ENCODE data around the gene CDH1.
"Not testable (repeated sequence)": the region's sequence is repeated elsewhere in the genome, so short reads cannot be mapped to it uniquely, and the experiment has no call there.

CDH1 gene

GRCh38 chr16:68790944-68791343 is 53.9 kb downstream of the CDH1 start:
- DNase-seq (ENCODE audit: low spot score): no peak

GRCh38 chr16:68792465-68793324 is 55.6 kb downstream of the CDH1 start:
- DNase-seq (ENCODE audit: low spot score): no peak

- DNase-seq (ENCODE audit: low spot score): no peak
These were observed 56.3 kb downstream of the CDH1 start for GRCh38 chr16:68793401-68793857.

GRCh38 chr16:68798398-68798797 is 61.3 kb downstream of the CDH1 start:
- DNase-seq (ENCODE audit: low spot score): no peak

GRCh38 chr16:68800257-68800875 is 63.3 kb downstream of the CDH1 start:
- no peak for DNase-seq (ENCODE audit: low spot score)

GRCh38 chr16:68802190-68802589 is 65.1 kb downstream of the CDH1 start:
- DNase-seq (ENCODE audit: low spot score): no peak

GRCh38 chr16:68806422-68806821 is 69.3 kb downstream of the CDH1 start:
- no peak for DNase-seq (ENCODE audit: low spot score)

- no peak for DNase-seq (ENCODE audit: low spot score)
These were observed 69.9 kb downstream of the CDH1 start for GRCh38 chr16:68806981-68807380.

- DNase-seq (ENCODE audit: low spot score): no peak
These were observed 77.4 kb downstream of the CDH1 start for GRCh38 chr16:68814516-68814915.

GRCh38 chr16:68823401-68824135 is 86.5 kb downstream of the CDH1 start:
- DNase-seq (ENCODE audit: low spot score): no peak

- no peak for DNase-seq (ENCODE audit: low spot score)
These were observed 88.3 kb downstream of the CDH1 start for GRCh38 chr16:68825427-68825826.

GRCh38 chr16:68826652-68827051 is 89.6 kb downstream of the CDH1 start:
- DNase-seq (ENCODE audit: low spot score): no peak

GRCh38 chr16:68833251-68833650 is 96.2 kb downstream of the CDH1 start:
- DNase-seq (ENCODE audit: low spot score): no peak

GRCh38 chr16:68834550-68834949 is 97.5 kb downstream of the CDH1 start:
- DNase-seq (ENCODE audit: low spot score): no peak

- no peak for DNase-seq (ENCODE audit: low spot score)
These were observed 98.9 kb downstream of the CDH1 start for GRCh38 chr16:68835970-68836369.

GRCh38 chr16:68839831-68840230 is 102.7 kb downstream of the CDH1 start:
- DNase-seq (ENCODE audit: low spot score): no peak

- DNase-seq (ENCODE audit: low spot score): not testable (repeated sequence)
These were observed 105.9 kb downstream of the CDH1 start for GRCh38 chr16:68842964-68843481.

- DNase-seq (ENCODE audit: low spot score): peak; percentile 89
These were observed 106.6 kb downstream of the CDH1 start, which contains the start of gene TANGO6 for GRCh38 chr16:68843482-68844210. TSS of gene TANGO6 (plus strand) at chr16:68843531. CDS start at chr16:68843618, 87 bp downstream.

- DNase-seq (ENCODE audit: low spot score): no peak
These were observed 107.1 kb downstream of the CDH1 start for GRCh38 chr16:68844211-68844564.

- no peak for DNase-seq (ENCODE audit: low spot score)
These were observed 111.7 kb downstream of the CDH1 start for GRCh38 chr16:68848786-68849185.

- no peak for DNase-seq (ENCODE audit: low spot score)
These were observed 113.4 kb downstream of the CDH1 start for GRCh38 chr16:68850481-68850880.

- DNase-seq (ENCODE audit: low spot score): no peak
These were observed 114.5 kb downstream of the CDH1 start for GRCh38 chr16:68851601-68852000.
